ENCODE results near the gene AGMAT.

- TF ChIP-seq POLR2A (IDR thresholded peaks at IDR 0.05) (no peak), CTCF (IDR thresholded peaks at IDR 0.05) (no peak)
Measured at GRCh38 chr1:15624133-15624714, 39.4 kb upstream of the AGMAT start.
